Measurements from ENCODE around the gene ARHGEF28. TPM values are rescaled to one million over a fixed set of nuclear protein-coding genes. Genes with fewer than 3 reads are reported as not detected.

Gene ARHGEF28
- total RNA-seq, 4 donors from 2014 or later: 8.2 to 16.5 (median 15.4) TPM

- TF ChIP-seq CTCF (IDR thresholded peaks at IDR 0.05): no peak
- no peak for DNase-seq (ENCODE audit: low spot score)
- ATAC-seq (ENCODE audit: low FRiP score): no peak
Observed at GRCh38 chr5:73903169-73903568, 277.2 kb downstream of the ARHGEF28 start.

GRCh38 chr5:73906277-73906676 is 280.3 kb downstream of the ARHGEF28 start:
- DNase-seq (ENCODE audit: low spot score) (no peak), ATAC-seq (ENCODE audit: low FRiP score) (no peak)
- no peak for TF ChIP-seq CTCF (IDR thresholded peaks at IDR 0.05)

- DNase-seq (ENCODE audit: low spot score) (no peak), ATAC-seq (ENCODE audit: low FRiP score) (no peak)
- no peak for TF ChIP-seq CTCF (IDR thresholded peaks at IDR 0.05)
Observed at GRCh38 chr5:73907164-73907563, 281.2 kb downstream of the ARHGEF28 start.

GRCh38 chr5:73908395-73908794 is 282.4 kb downstream of the ARHGEF28 start:
- TF ChIP-seq CTCF (IDR thresholded peaks at IDR 0.05): no peak
- DNase-seq (ENCODE audit: low spot score) (no peak), ATAC-seq (ENCODE audit: low FRiP score) (no peak)

DNA sequence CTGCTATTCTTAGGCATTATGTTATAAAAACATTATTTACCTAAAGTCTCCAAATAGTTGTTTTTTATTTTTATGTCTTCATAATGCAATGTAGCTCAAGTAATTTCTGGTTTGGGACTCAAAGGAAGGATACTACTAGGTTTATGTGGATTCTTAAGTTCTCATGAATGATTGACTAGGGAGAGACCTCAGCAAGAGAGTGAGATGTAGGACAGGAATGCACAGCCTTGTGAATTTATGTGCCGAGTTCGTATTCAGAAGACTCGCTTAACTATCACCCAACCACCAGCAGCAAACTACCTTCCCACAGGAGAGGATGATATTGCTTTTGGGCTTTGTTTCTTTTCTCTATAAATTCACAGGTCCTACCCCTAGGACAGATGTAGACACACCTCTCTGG is 282.9 kb downstream of the ARHGEF28 start:
- no peak for TF ChIP-seq CTCF (IDR thresholded peaks at IDR 0.05)
- no peak for ATAC-seq (ENCODE audit: low FRiP score)
- DNase-seq (ENCODE audit: low spot score): no peak

DNA sequence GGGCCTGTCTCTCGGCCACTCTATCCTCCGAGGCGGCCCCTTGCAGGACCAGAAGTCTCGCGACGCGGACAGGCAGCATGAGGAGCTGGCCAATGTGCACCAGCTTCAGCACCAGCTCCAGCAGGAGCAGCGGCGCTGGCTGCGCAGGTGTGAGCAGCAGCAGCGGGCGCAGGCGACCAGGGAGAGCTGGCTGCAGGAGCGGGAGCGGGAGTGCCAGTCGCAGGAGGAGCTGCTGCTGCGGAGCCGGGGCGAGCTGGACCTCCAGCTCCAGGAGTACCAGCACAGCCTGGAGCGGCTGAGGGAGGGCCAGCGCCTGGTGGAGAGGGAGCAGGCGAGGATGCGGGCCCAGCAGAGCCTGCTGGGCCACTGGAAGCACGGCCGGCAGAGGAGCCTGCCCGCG is 283.5 kb downstream of the ARHGEF28 start:
- DNase-seq (ENCODE audit: low spot score) (no peak), ATAC-seq (ENCODE audit: low FRiP score) (no peak)
- no peak for TF ChIP-seq CTCF (IDR thresholded peaks at IDR 0.05)

DNA sequence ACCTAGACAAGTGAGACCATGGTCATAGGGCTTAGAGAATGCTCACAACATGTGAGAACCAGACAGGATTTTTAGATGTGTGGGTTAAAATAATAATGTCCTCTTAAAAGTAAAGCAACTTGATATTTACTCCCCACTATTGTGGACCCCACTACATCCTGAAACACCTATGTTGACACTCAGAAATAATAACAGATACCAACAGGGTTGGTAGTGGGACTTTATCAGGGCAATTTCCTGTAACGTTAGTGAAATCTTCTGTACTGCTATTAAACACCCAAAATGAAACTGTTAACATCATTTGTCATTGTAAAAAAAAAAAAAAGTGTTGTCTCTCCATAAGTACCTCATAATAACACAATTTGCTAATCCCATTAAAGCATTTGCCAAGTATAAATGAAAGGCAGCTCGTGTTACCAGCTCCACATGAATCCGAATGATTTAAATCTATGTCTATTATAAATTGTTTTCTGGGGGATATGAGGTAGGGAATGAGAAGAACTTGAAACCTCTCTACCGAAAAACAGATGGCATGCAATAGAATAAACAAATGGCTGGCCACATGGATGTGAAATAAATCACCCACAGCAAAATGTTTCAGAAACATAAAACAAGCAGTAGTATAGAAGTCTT is 285.9 kb downstream of the ARHGEF28 start:
- no peak for TF ChIP-seq CTCF (IDR thresholded peaks at IDR 0.05)
- ATAC-seq (ENCODE audit: low FRiP score) (no peak), DNase-seq (ENCODE audit: low spot score) (no peak)

All from omental fat pad (tissue), 4 donors.